Pulmonary artery endothelial cell (primary cell): ENCODE measurements around the gene RNF222. TPM values are rescaled to one million over a fixed set of nuclear protein-coding genes. Genes with fewer than 3 reads are reported as not detected.
"Not testable (repeated sequence)": the region's sequence is repeated elsewhere in the genome, so short reads cannot be mapped to it uniquely, and the experiment has no call there.

Source experiments
- DNase-seq: peaks from one replicate; pipeline ENCODE4 v3.0.0-alpha.2; 2011; ENCODE audit warnings: low read depth, low spot score
- total RNA-seq: library from RNA; depleted of rRNA; stranded (reverse); fragments of >200 nt; gene quantifications from 2 replicates; pipeline ENCODE4 v1.2.3, GENCODE V29; 2014

RNF222 gene
- total RNA-seq, 1 donor from 2014 or later: not detected

DNA sequence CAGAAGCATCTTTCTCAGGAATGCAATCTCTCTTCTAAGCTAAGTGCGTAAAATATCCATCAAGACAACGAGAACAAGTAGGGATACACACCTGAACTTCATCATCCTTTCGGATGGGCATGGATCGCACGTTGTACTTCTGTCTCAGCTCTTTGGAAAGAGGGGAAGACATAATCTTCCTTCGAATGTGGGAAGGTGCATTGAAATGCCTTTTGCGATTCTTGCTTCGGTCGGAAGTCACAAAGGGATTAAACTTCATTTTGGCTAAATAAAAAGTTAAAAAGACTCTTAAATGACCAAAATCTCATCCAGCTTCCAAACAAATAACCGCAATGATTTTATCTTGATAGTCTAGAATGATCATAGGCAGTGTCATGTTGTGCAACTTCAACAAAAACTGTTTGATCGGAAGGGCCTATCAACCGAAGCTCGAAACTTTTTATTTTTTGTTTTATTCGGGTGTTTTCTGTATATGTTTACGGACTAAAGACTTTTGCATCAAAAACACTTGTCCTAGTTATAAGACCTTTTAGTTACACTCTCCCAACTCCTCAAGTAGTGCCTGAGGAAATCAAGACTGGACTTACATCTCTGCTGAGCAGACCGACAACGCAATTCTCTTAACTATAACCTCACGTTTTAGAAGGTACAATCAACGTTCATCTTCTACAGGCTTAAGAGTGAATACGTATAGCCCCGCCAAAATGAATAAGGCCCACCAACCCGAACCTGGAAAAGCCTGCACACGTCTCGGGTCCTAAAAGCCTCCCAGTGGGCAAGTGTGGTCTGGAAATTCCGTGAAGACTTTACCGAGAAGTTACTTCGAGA lies 15.4 kb downstream of the RNF222 start:
- DNase-seq: no peak

DNA sequence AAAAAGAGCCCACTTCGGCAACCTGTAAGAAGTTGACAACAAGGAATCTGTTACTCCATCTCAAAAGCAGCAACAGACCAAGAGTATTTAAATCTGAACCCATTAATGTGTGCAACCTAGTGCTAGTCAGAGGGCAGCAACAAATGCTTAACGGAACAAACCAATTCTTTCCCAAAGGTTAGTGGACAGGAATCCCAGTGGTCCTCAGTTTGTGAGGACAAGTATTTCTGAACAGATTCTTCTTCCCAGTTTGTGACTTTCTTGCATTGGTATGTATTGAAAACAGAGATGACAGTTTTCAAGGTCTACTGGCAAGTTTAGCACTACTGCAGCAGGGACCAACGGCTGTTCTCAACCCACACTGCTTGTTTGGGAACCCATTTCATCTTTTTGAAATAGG lies 17.6 kb downstream of the RNF222 start:
- DNase-seq: no peak

DNA sequence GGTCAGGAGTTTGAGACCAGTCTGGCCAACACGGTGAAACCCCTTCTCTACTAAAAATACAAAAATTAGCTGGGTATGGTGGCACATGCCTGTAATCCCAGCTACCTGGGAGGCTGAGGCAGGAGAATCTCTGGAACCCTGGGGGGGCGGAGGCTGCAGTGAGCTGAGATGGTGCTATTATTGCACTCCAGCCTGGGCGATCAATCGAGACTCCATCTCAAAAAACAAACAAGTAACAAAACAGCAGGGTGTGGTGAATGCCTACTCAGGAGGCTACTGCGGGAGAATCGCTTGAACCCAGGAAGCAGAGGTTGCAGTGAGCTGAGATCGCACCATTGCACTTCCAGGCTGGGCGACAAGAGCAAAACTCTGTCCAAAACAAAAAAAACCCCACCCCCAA lies 19.5 kb downstream of the RNF222 start:
- DNase-seq: not testable (repeated sequence)

DNA sequence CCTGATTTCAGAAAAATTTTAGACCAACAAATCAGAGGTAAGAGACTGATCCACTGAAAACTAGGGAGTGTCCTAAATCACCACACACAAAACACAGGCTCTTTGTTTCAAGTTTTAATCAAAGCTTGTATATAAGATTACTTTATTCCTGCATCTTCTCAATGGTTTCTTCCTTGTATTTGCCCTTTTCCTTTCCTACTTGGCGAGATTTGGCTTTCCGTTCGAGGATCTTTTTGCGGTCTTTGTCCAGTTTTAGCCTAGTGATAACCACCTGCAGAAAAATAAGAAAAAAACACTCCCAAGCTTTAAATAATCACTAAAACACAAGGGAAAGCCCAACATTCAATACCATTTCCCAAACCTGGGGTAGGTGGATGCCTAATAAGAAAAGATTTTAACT lies 20.2 kb downstream of the RNF222 start:
- no peak for DNase-seq

DNA sequence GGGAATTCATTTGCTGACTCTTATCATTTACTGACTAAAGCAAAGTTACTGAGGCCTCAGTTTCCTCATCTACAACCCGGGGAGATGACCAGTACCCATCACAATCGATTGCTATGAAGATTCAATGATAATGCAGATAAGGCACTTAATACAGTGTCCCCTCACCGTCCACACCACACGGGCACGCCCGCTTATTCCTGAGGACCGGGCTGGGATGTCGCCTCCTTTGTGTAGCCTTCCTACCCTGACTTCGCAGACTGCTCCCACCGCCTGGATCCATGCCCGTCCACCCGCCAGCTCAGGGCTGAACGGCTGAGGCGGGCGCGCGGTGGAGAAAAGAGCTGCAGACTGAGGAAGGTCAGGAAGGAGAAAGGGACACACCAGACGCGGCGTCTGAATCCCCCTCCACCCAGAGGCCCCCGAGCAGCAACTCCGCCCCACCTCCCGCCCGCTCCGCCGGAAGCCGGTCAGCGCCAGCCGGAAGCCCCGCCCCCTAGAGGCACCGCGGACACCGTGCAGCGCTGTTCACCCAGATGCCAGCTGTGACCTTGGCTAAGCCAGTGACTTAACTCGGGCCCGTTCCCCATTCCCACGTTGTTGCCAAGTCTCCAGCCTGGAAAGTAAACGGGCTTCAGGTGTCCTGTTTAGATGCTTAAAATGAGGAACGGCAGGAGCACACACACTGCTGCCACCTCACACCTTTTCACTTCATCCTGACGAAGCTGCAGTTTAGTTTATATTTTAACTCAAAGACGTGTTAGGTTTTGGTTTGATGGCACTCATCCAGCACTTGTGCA lies 21.2 kb downstream of the RNF222 start, which contains the start of gene KRABD2:
Gene KRABD2, minus strand, starts transcription at position 434 of the 797 bp plus-strand sequence.
- DNase-seq: peak; percentile 60

DNA sequence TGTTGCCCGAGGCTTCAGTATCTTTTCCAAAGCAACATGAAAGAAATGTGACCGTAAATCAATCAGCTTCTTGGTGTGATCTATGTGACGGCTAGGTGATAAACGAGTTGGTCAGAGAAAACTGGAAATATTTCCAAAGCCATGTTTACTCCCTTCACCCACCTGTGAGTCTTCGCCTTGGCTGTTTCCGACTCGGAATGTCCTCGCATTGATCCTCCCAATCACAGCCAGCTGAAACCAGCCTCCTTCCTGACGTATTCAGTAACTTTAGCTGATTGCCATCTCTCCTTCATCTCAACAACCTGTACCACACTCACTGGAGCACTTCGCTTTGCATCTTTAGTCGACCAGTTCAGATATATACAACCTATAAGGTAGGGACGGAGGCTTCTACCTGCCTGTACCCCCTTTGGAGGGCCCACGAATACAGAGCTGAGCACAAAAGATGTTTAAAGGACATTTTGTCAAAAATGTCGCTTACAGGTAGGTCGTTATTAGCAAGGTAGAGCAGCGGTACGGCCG lies 21.8 kb downstream of the RNF222 start:
- DNase-seq: no peak

DNA sequence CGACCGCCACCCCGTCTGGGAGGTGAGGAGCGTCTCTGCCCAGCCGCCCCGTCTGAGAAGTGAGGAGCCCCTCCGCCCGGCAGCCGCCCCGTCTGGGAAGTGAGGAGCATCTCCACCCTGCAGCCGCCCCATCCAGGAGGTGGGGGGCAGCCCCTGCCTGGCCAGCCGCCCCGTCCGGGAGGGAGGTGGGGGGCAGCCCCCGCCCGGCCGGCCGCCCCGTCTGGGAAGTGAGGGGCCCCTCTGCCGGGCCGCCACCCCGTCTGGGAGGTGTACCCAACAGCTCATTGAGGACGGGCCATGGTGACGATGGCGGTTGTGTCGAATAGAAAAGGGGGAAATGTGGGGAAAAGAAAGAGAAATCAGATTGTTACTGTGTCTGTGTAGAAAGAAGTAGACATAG lies 23.8 kb downstream of the RNF222 start:
- DNase-seq: not testable (repeated sequence)

DNA sequence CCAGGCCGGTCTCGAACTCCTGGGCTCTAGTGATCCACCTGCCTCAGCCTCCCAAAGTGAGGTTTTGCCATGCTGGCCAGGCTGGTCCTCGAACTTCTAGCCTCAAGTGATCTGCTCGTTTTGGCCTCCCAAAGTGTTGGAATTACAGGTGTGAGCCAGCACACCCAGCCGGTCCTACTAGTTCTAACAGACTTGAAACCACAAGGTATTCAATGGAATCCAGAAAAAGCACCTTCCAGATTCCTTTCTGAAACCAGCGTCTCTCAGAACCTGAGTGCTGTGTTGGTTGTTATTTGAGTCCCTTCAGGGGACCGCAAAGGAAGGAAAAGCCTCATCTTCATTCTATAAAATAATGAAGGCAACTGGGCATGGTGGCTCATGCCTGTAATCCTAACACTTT lies 25.2 kb downstream of the RNF222 start:
- no peak for DNase-seq

DNA sequence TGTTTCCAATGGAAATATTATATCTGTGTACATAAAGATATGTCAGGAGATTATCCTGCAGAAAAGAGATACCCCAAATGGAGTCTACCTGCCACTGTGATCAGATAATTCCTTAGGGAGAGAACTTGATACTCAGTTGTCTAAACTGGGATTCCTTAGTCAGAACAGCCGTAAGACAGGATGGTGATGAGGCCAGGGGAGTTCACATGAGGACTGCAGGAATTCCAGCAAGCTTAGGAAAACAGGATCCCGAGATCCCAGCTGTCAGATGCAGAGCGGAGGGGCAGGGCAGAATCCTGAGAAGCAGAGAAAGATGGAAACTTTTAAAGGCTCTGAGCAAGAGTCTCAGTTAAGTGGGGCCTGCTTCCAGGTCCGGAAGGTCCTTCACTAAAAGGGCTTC lies 25.8 kb downstream of the RNF222 start:
- DNase-seq: no peak

DNA sequence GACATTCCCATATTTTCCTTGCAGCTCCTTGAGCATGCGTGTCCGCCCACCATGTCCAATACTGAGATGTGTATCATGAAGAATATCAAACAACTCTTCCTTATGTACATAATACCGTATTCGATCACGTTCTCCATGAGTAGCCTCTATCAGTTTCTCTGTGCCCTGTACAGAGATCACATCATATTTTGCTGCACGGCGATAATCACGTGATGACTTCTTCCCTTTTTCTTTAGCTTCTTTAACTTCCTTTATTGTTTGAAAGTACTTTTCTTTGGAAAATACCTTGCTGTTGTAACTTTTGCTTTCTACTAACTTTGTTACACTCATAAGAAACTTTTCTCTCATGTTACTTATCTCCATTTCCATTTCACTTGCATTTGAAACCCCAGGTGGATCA lies 27.7 kb downstream of the RNF222 start:
- DNase-seq: no peak

DNA sequence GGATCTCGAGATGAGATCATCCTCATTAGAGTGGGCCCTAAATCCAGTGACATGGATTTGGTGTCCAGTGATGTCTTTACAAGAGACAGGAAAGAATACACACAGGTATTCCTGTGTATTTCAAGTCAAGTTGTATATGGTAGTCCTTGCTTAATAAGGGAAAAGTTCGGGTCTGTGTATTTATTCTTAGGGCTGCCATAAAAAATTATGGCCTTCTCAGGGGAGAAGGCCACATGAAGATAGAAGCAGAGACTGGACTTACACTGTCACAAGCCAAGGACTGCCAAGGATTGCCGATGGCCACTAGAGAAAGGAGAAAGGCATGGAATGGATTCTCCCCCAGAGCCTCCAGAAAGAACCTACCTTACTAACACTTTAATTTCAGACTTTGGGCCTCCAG lies 29.4 kb downstream of the RNF222 start:
- no peak for DNase-seq

DNA sequence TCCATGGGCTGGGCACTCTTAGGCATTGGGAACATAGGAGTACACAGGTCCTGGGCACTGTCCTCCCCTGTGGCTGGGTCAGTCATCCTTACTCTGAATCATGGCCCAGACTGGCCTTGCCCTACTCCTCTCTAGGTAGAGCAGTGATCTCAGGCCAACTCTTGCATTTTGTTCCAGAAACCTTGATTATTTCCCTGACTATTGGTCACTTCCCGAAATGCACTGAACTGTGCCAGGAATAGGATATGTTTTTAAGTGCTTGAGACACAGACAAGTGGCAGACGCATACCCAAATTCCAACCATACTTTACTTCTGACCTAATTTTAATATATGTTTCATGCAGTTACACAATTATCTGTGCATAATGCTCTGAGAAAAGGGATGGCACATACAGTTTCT lies 31.4 kb downstream of the RNF222 start:
- peak; percentile 85 for DNase-seq

DNA sequence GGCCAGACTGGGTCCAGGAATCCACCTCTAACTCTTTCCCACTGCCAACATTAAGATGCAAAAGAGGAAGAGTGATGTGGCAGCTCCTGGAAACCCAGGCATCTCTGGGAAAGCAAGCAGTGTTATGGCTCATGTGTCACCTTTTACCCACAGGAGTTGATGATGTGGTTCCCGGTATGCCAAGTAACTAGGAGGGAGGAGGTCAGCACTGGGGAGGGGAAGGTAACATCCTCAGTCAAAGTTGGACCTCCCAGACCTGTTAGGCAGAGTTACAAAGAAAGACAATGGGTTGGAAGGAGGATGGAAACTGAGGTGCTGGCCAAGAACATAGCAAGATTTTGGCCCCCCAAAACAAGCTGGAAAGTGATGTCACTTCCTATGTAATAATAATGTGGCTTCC lies 32.5 kb downstream of the RNF222 start:
- DNase-seq: no peak

DNA sequence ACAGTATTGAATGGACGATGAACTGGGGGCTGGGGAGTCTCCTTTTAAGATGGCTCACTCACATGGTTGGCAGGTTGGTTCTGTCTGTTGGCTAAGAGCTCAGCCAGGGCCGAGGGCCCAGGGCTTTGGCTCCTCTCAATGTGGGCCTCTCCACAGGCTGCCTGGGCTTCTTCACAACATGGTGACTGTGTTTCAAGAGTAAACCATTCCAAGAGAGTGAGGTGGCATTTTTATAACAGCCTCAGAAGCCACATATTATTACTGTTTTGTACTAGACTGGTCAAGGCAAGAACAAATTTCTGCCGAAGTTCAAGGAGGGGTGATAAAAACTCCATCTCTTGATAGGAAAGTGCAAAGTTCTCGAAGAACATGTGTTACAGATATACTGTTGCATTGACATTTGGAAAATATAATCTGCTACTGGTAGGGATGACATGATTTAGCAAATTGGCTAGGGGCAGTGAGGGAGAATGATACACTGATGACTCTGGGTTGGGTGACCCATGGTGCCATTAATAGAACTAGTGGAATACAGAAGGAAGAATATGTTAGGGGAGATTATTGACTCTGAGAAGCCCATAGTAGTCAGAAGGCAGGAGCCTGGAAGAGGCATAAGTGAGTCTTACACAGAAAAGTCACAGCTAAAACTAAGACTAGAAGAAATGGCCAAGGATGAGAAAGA lies 34.8 kb downstream of the RNF222 start:
- DNase-seq: no peak

DNA sequence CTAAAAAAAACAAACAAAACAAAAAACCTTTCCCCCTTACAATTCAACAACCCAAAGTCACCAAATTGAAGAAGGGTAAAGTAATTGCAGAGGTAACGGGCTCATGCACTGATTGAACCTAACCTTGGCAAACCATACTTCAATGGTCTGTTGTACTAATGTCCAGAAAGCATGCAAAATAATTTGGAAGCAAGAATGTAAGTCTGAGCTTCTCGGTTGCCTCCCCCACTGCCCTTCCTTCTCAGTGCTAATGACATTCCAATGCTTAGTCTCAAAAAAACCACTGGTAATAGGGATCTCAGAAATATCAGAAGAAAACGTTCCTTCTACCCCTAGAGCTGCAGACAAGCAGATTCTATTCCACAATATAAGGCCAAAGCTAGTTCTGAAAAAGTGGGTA lies 36.9 kb downstream of the RNF222 start:
- no peak for DNase-seq

DNA sequence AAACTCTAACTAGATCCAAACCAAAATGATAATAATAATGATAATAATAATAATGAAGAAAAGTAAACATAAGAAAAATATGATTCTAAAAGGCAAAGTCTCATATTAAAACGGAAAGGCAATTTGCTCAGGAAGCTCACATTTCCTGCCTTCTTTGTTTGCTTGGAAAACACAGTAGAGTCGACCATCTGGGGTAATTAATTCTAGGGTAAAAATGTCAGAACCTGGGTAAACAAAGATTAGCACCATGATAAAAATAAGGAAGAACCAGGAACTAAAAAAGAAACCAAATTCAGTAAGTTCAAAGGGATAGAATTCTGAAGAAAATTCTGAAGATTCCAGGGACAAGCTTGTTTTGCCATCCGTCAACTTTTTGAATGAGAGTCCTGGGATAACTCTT lies 37.4 kb downstream of the RNF222 start:
- peak; percentile 73 for DNase-seq

DNA sequence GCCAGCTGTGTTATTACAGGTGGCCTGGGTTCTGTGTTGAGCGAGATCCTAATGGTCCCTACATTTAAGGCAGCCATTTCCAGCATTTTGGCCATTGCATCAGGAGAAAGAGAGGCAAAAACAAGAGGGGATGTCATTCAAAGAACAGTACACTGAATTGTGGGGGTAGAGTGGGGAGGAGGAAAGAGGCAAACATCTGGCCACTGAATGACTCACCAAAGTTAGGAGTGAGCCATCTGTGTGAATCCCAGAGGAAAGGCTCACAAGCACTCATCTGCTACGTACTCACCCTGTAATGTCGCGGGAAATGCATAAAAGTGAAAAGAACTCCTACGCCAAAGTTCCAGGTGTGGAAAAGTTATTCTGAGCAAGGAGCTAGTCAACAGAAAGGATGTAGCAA lies 37.9 kb downstream of the RNF222 start:
- DNase-seq: peak; percentile 86

DNA sequence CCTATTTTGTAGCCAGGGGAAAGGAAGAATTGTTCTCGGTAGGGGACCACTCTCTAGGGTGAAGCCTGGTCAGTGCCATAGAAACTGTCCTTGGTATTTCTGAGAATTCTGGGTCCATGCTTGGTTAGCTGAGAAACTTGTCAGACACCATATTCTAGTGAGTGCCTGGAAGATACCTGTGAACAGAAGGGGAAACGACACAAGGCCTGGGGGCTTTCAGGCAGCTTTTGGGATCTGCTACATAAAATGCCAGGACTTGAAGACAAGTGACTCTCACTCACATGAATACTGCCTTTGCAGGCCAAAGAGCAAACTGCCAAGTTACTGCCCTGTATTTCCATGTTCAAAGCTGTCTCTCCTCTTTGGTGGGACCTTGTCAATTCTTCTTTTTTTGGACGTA lies 39.7 kb downstream of the RNF222 start:
- no peak for DNase-seq

DNA sequence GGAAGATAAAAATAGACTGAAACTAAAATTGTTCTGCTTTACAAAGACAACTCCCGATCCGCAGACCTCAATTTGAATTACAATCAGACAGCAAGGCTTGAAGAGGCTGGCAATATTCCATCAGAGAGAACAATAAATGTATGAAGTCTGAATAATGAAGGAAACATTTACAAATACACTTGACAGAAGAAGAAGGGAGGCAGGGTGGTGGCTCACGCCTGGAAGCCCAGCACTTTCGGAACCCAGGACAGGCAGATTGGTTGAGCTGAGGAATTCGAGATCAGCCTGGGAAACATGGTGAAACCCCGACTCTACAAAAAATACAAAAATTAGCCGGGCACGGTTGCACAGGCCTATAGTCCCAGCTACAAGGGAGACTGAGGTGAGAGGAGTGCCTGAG lies 43.4 kb downstream of the RNF222 start:
- no peak for DNase-seq

DNA sequence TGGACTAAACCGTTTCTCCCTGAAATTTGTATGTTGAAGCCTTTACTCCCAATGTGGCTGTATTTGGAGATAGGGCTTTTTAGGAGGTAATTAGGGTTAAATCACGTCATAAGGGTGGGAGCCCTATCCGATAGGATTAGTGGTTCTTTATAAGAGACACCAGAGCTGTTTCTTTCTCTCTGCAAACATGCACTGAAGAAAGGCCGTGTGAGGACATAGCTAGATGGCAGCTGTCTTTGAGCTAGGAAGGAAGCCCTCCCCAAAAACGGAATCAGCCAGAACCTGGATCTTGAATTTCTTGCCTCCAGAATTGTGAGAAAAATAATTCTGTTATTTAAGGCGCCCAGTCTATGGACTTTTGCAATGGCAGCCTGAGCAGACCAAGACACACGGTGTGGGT lies 43.9 kb downstream of the RNF222 start:
- DNase-seq: no peak

DNA sequence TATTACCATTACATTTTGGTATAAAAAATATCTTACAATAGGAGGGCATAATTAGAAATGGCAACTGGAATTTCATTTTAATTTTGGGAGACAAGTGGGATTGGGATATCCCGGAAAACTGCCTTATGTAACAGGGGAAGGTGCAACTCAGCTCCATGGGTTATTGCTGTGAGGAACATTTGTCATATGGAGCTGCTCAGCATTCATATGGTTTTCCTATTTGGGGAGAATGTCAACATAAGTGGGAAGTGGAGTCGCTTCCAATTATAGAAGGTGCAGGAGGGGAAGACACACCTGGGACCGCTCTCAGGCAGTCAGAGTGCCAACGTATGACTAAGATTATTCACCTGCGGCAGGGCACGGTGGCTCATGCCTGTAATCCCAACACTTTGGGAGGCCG lies 47.3 kb downstream of the RNF222 start:
- no peak for DNase-seq

DNA sequence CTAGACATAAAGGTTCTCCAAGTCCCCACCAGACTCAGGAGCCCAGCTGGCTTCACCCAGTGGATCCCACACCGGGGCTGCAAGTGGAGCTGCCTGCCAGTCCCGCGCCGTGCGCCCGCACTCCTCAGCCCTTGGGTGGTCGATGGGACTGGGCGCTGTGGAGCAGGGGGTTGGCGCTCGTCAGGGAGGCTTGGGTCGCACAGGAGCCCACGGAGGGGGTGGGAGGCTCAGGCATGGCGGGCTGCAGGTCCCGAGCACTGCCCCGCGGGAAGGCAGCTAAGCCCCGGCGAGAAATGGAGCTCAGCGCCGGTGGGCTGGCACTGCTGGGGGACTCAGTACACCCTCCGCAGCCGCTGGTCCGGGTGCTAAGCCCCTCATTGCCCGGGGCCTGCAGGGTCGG lies 50.6 kb downstream of the RNF222 start:
- DNase-seq: not testable (repeated sequence)
